HS-5 (cell line): ENCODE results near the gene PDE1A.

Experiments used
- DNase-seq: peaks from one replicate; pipeline ENCODE4 v3.0.0-alpha.2; 2012; ENCODE audit warnings: low read depth

The PDE1A gene

GRCh38 chr2:182128821-182129707 is 297.8 kb downstream of the PDE1A start:
- no peak for DNase-seq

- no peak for DNase-seq
Observed at GRCh38 chr2:182117196-182117595, 309.6 kb downstream of the PDE1A start.

GRCh38 chr2:182116774-182117173 is 310.1 kb downstream of the PDE1A start:
- DNase-seq, result no peak

GRCh38 chr2:182115258-182115657 is 311.6 kb downstream of the PDE1A start:
- no peak for DNase-seq

GRCh38 chr2:182113334-182113733 is 313.5 kb downstream of the PDE1A start:
- DNase-seq, result no peak

- no peak for DNase-seq
Observed at GRCh38 chr2:182110347-182110746, 316.5 kb downstream of the PDE1A start.

GRCh38 chr2:182103526-182103925 is 323.3 kb downstream of the PDE1A start:
- no peak for DNase-seq

GRCh38 chr2:182101263-182101662 is 325.6 kb downstream of the PDE1A start:
- no peak for DNase-seq

GRCh38 chr2:182098648-182099047 is 328.2 kb downstream of the PDE1A start:
- no peak for DNase-seq

- DNase-seq, result no peak
Observed at GRCh38 chr2:182097571-182098164, 329.2 kb downstream of the PDE1A start.

GRCh38 chr2:182090486-182090885 is 336.4 kb downstream of the PDE1A start:
- no peak for DNase-seq
